HCT116 (cell line): ENCODE measurements around the gene CCR5AS.

ENCODE experiments used
- ATAC-seq: fragments of 200-7000 bp; cut with Tn5 transposase; 2 replicates; pipeline ENCODE4 v1.9.1; 2020; ENCODE audit warnings: mild to moderate bottlenecking, moderate library complexity
- BruUV-seq: library from RNA; stranded (reverse); fragments of 400-500 nt; replicated peaks from 2 replicates; lab custom pipeline; 2021; lab: Mats Ljungman, UMichigan
- CTCF ChIA-PET: fragments of 300-600 bp; sonication (Branson Sonifier 250); formaldehyde crosslinking; loops from one replicate; lab custom pipeline; 2021; ENCODE audit warnings: antibody characterized with exemption; lab: Charles Lee
- POLR2A ChIA-PET: fragments of 300-600, 350-600 bp; sonication (Branson Sonifier 250); formaldehyde crosslinking; loops from one replicate; lab custom pipeline; 2021; ENCODE audit warnings: antibody characterized with exemption; lab: Charles Lee
- RAD21 ChIA-PET, 2 experiments: fragments of 300-600 bp; sonication (Branson Sonifier 250); formaldehyde crosslinking; loops; one replicate each; lab custom pipeline; 2023; ENCODE audit warnings: low total read pairs in 2 of 2; ENCODE audit not compliant: uncharacterized antibody in 2 of 2, unreplicated experiment in 2 of 2, low non-redundant PET in 1 of 2; lab: Charles Lee
- DNase-seq: peaks from one replicate; pipeline ENCODE4 v3.0.0-alpha.2; 2010; ENCODE audit warnings: low read depth, low spot score
- H2AFZ ChIP-seq: fragments of 200-600 bp; shearing (Covaris generic), sonication (generic); 2 replicates; pipeline ENCODE4 v1.6.1; 2017; ENCODE audit warnings: low read depth, mixed run types, mixed read lengths, antibody characterized with exemption, low read length; ENCODE audit not compliant: poor library complexity, severe bottlenecking
- H3K27ac ChIP-seq: 2 replicates; pipeline ENCODE4 v1.5.1; 2012; ENCODE audit warnings: low read depth, low read length
- H3K27me3 ChIP-seq: fragments of 200-600 bp; sonication (generic); 2 replicates; pipeline ENCODE4 v1.6.1; 2016; ENCODE audit warnings: mixed run types, low read length, mixed read lengths; ENCODE audit not compliant: insufficient read depth
- H3K36me3 ChIP-seq, 2 experiments: fragments of 200-500 bp in 1 of 2; fragments of 200-600 bp in 1 of 2; sonication (Bioruptor generic) in 1 of 2; sonication (generic) in 1 of 2; 2 replicates each; pipeline versions ENCODE4 v1.5.1 to v1.6.1; 2014 to 2016; ENCODE audit warnings: low read length in 2 of 2, inconsistent platforms in 1 of 2, mixed read lengths in 1 of 2, mixed run types in 1 of 2; ENCODE audit not compliant: insufficient read depth in 2 of 2, control insufficient read depth in 1 of 2
- H3K4me1 ChIP-seq, 2 experiments: fragments of 200-600 bp in 1 of 2; sonication (generic) in 1 of 2; 2 replicates each; pipeline versions ENCODE4 v1.5.1 to v1.6.1; 2012 to 2017; ENCODE audit warnings: low read length in 2 of 2, inconsistent platforms in 1 of 2, mild to moderate bottlenecking in 1 of 2, mixed read lengths in 1 of 2, mixed run types in 1 of 2, moderate library complexity in 1 of 2; ENCODE audit not compliant: insufficient read depth in 2 of 2, control insufficient read depth in 1 of 2
- H3K4me2 ChIP-seq: fragments of 200-600 bp; sonication (generic); 2 replicates; pipeline ENCODE4 v1.6.1; 2017; ENCODE audit warnings: mixed run types, low read length, mixed read lengths
- H3K4me3 ChIP-seq, 2 experiments: fragments of 200-600 bp in 1 of 2; sonication (generic) in 1 of 2; replicated peaks in 1 of 2; 2 replicates each; pipeline ENCODE4 v1.5.1; 2011 to 2016; ENCODE audit warnings: low read length in 2 of 2, control low read depth in 1 of 2, low read depth in 1 of 2, mild to moderate bottlenecking in 1 of 2, mixed read lengths in 1 of 2, mixed run types in 1 of 2
- H3K79me2 ChIP-seq: fragments of 200-600 bp; sonication (generic); 2 replicates; pipeline ENCODE4 v1.6.1; 2017; ENCODE audit warnings: mild to moderate bottlenecking, mixed run types, low read length, moderate library complexity, mixed read lengths; ENCODE audit not compliant: insufficient read depth
- H3K9ac ChIP-seq: fragments of 200-600 bp; sonication (generic); 2 replicates; pipeline ENCODE4 v1.6.1; 2016; ENCODE audit warnings: low read length, mixed read lengths
- H3K9me2 ChIP-seq: fragments of 200-600 bp; sonication (generic), shearing (Covaris generic); 2 replicates; pipeline ENCODE4 v1.6.1; 2017; ENCODE audit warnings: mixed run types, mild to moderate bottlenecking, moderate library complexity; ENCODE audit not compliant: insufficient read depth
- H3K9me3 ChIP-seq, 2 experiments: fragments of 200-500 bp in 1 of 2; fragments of 200-600 bp in 1 of 2; sonication (Bioruptor generic) in 1 of 2; sonication (generic) in 1 of 2; 2 replicates each; pipeline ENCODE4 v1.6.1; 2014 to 2017; ENCODE audit warnings: low read length in 2 of 2, mixed read lengths in 2 of 2, inconsistent platforms in 1 of 2, low read depth in 1 of 2, mild to moderate bottlenecking in 1 of 2, mixed run types in 1 of 2, moderate library complexity in 1 of 2; ENCODE audit not compliant: control insufficient read depth in 1 of 2, insufficient read depth in 1 of 2
- H4K20me1 ChIP-seq: fragments of 200-600 bp; sonication (generic), shearing (Covaris generic); 2 replicates; pipeline ENCODE4 v1.6.1; 2017; ENCODE audit warnings: mixed run types, mild to moderate bottlenecking, moderate library complexity; ENCODE audit not compliant: insufficient read depth
- ATF3 ChIP-seq: IDR thresholded peaks from 2 replicates; pipeline ENCODE4 v1.6.1; 2012
- CBX3 ChIP-seq: IDR thresholded peaks from 2 replicates; pipeline ENCODE4 v1.6.1; 2012; ENCODE audit warnings: low read depth
- EGR1 ChIP-seq: IDR thresholded peaks from 2 replicates; pipeline ENCODE4 v1.6.1; 2012; ENCODE audit warnings: low read depth
- EZH2 ChIP-seq: fragments of 200-600 bp; sonication (generic); IDR thresholded peaks from 2 replicates; pipeline ENCODE4 v1.6.1; 2017; ENCODE audit warnings: antibody characterized with exemption, mixed run types
- EZH2phosphoT487 ChIP-seq: fragments of 200-600 bp; IDR thresholded peaks from 2 replicates; pipeline ENCODE4 v1.6.1; 2018; ENCODE audit warnings: antibody characterized with exemption, borderline replicate concordance
- FOSL1 ChIP-seq: IDR thresholded peaks from 2 replicates; pipeline ENCODE4 v1.6.1; 2012; ENCODE audit warnings: low read depth
- JUND ChIP-seq: IDR thresholded peaks from 2 replicates; pipeline ENCODE4 v1.6.1; 2012
- MAX ChIP-seq: IDR thresholded peaks from 2 replicates; pipeline ENCODE4 v1.6.1; 2012
- POLR2A ChIP-seq: IDR thresholded peaks from 2 replicates; pipeline ENCODE4 v1.7.0; 2011; ENCODE audit warnings: borderline replicate concordance; ENCODE audit not compliant: insufficient read depth, insufficient read length; ENCODE audit errors: extremely low read depth
- POLR2AphosphoS5 ChIP-seq: IDR thresholded peaks from 2 replicates; pipeline ENCODE4 v1.6.1; 2011; ENCODE audit warnings: mild to moderate bottlenecking, low read depth, low read length, moderate library complexity
- RAD21 ChIP-seq: IDR thresholded peaks from 2 replicates; pipeline ENCODE4 v1.6.1; 2012; ENCODE audit warnings: low read depth, mild to moderate bottlenecking
- REST ChIP-seq: IDR thresholded peaks from 2 replicates; pipeline ENCODE4 v1.6.1; 2012; ENCODE audit warnings: low read depth
- SP1 ChIP-seq: IDR thresholded peaks from 2 replicates; pipeline ENCODE4 v1.6.1; 2012; ENCODE audit warnings: low read depth
- SRF ChIP-seq: IDR thresholded peaks from 2 replicates; pipeline ENCODE4 v1.6.1; 2012; ENCODE audit warnings: low read depth
- YY1 ChIP-seq: IDR thresholded peaks from 2 replicates; pipeline ENCODE4 v1.6.1; 2011; ENCODE audit warnings: low read length, low read depth, moderate library complexity, mild to moderate bottlenecking; ENCODE audit not compliant: insufficient replicate concordance; ENCODE audit errors: extremely low read depth
- ZBTB33 ChIP-seq: IDR thresholded peaks from 2 replicates; pipeline ENCODE4 v1.6.1; 2011; ENCODE audit warnings: mild to moderate bottlenecking, low read length, moderate library complexity; ENCODE audit not compliant: insufficient replicate concordance; ENCODE audit errors: extremely low read depth
- ZFX ChIP-seq: fragments of 450-650 bp; IDR thresholded peaks from 2 replicates; pipeline ENCODE4 v1.6.1; 2017
- ZNF274 ChIP-seq: fragments of 200-500 bp; sonication (Bioruptor generic); IDR thresholded peaks from 2 replicates; pipeline ENCODE4 v1.6.1; 2014; ENCODE audit warnings: mild to moderate bottlenecking, low read depth, low read length, inconsistent platforms
- intact Hi-C: fragments of 100-400 bp; cut with micrococcal nuclease; formaldehyde crosslinking; loops from 2 replicates; pipeline ENCODE4 v1.10.0; 2022

The CCR5AS gene

GRCh38 chr3:46353090-46353489 lies 53.8 kb downstream of the CCR5AS start:
- no peaks in the 10 kb centered on the region for H3K79me2 ChIP-seq
- DNase-seq = no peak
- H3K9me2 ChIP-seq = no peaks in the 10 kb centered on the region; the same call in 1 of the 2 replicates
- no peaks in the 10 kb centered on the region for H4K20me1 ChIP-seq
- ChIA-PET RAD21 (no interaction called here), POLR2A (no interaction called here), CTCF (no interaction called here)
- H3K27me3 ChIP-seq = peaks cover 62% of the 10 kb centered on the region
- no peaks in the 10 kb centered on the region for H3K4me1 ChIP-seq
- H3K4me3 ChIP-seq = no peak overlapping the region
- H3K36me3 ChIP-seq = no peaks in the 10 kb centered on the region
- ATAC-seq = no peak
- H3K4me2 ChIP-seq = no peak overlapping the region
- intact Hi-C loops = no loop called here
- no peaks in the 10 kb centered on the region for H3K9me3 ChIP-seq
- no peak overlapping the region for H2AFZ ChIP-seq
- TF ChIP-seq JUND = no peak
- no peak for TF ChIP-seq CBX3
- TF ChIP-seq EGR1 = no peak
- TF ChIP-seq REST = no peak
- TF ChIP-seq POLR2A = no peak
- no peak for TF ChIP-seq SRF
- no peak for TF ChIP-seq ZFX
- no peak for TF ChIP-seq EZH2phosphoT487
- no peak for TF ChIP-seq FOSL1
- TF ChIP-seq YY1 = no peak
- no peak for TF ChIP-seq RAD21
- TF ChIP-seq SP1 = no peak
- TF ChIP-seq ZBTB33 = no peak
- no peak for TF ChIP-seq MAX
- TF ChIP-seq POLR2AphosphoS5 = no peak
- no peak for TF ChIP-seq ATF3
- TF ChIP-seq EZH2 = no peak
- no peak for TF ChIP-seq ZNF274
- BruUV-seq = no TSS peak
- no peak overlapping the region for H3K9ac ChIP-seq
- no peak overlapping the region for H3K27ac ChIP-seq
